A673 (cell line): ENCODE measurements around the gene DNAJC1. TPM values are rescaled to one million over a fixed set of nuclear protein-coding genes. Genes with fewer than 3 reads are reported as not detected.

Source experiments
- BruUV-seq: library from RNA; stranded (reverse); fragments of 400-500 nt; replicated peaks from 2 replicates; lab custom pipeline; 2021; lab: Mats Ljungman, UMichigan
- CTCF ChIA-PET: fragments of 300-600 bp; sonication (Branson Sonifier 250); formaldehyde crosslinking; loops from one replicate; lab custom pipeline; 2022; ENCODE audit warnings: antibody characterized with exemption; lab: Charles Lee
- POLR2A ChIA-PET: fragments of 300-600 bp; sonication (Branson Sonifier 250); formaldehyde crosslinking; loops from one replicate; lab custom pipeline; 2022; ENCODE audit warnings: antibody characterized with exemption; ENCODE audit not compliant: low non-redundant PET; lab: Charles Lee
- DNase-seq: peaks from one replicate; pipeline ENCODE4 v3.0.0-alpha.2; 2015; ENCODE audit warnings: low spot score
- H3K27ac ChIP-seq: fragments of 200-600 bp; sonication (generic); 2 replicates; pipeline ENCODE4 v1.5.1; 2016; ENCODE audit warnings: mixed run types, low read depth, mild to moderate bottlenecking, mixed read lengths, antibody characterized with exemption, low read length; ENCODE audit not compliant: poor library complexity, severe bottlenecking
- H3K27me3 ChIP-seq: fragments of 200-600 bp; sonication (generic); replicated peaks from 2 replicates; pipeline ENCODE4 v1.6.1; 2017; ENCODE audit warnings: mixed run types, low read depth, mild to moderate bottlenecking, mixed read lengths, antibody characterized with exemption, low read length; ENCODE audit not compliant: insufficient read depth, poor library complexity
- H3K36me3 ChIP-seq: fragments of 200-600 bp; sonication (generic); 2 replicates; pipeline ENCODE4 v1.6.1; 2016; ENCODE audit warnings: mixed run types, mild to moderate bottlenecking, mixed read lengths, antibody characterized with exemption, low read length; ENCODE audit not compliant: insufficient read depth, poor library complexity, severe bottlenecking
- H3K4me1 ChIP-seq: fragments of 200-600 bp; sonication (generic); 2 replicates; pipeline ENCODE4 v1.6.1; 2017; ENCODE audit warnings: mixed run types, mild to moderate bottlenecking, mixed read lengths, antibody characterized with exemption, low read length; ENCODE audit not compliant: insufficient read depth, poor library complexity, severe bottlenecking
- H3K4me3 ChIP-seq: fragments of 200-600 bp; sonication (generic); 2 replicates; pipeline ENCODE4 v1.5.1; 2016; ENCODE audit warnings: low read depth, mixed run types, mild to moderate bottlenecking, mixed read lengths, low read length; ENCODE audit not compliant: poor library complexity, severe bottlenecking
- H3K9me3 ChIP-seq: fragments of 200-600 bp; sonication (generic); 2 replicates; pipeline ENCODE4 v1.6.1; 2016; ENCODE audit warnings: mixed run types, low read depth, mild to moderate bottlenecking, mixed read lengths, antibody characterized with exemption, low read length; ENCODE audit not compliant: poor library complexity, severe bottlenecking
- CTCF ChIP-seq: fragments of 300-800, 200-600 bp; sonication (generic); conservative IDR thresholded peaks from 2 replicates; pipeline ENCODE4 v1.5.1; 2017; ENCODE audit warnings: low read depth, mild to moderate bottlenecking, antibody characterized with exemption, low read length, moderate library complexity, mixed read lengths
- EZH2 ChIP-seq: fragments of 200-600 bp; sonication (generic); IDR thresholded peaks from 2 replicates; pipeline ENCODE4 v1.6.1; 2017; ENCODE audit warnings: borderline replicate concordance, low read depth, mild to moderate bottlenecking, mixed read lengths, antibody characterized with exemption, low read length; ENCODE audit not compliant: poor library complexity, severe bottlenecking
- intact Hi-C: fragments of 100-400 bp; cut with micrococcal nuclease; formaldehyde crosslinking; loops from one replicate; pipeline ENCODE4 v1.10.0; 2022; ENCODE audit not compliant: unreplicated experiment
- total RNA-seq: library from RNA; stranded (reverse); gene quantifications from 2 replicates; pipeline ENCODE4 v1.2.3, GENCODE V29; 2021

The DNAJC1 gene
- total RNA-seq, 1 experiment from 2014 or later = 21.2 TPM

GRCh38 chr10:21757185-21757901 lies 246.2 kb downstream of the DNAJC1 start:
- no peak for DNase-seq
- ChIA-PET POLR2A (no interaction called here), CTCF (no interaction called here)
- TF ChIP-seq CTCF = no peak
- no TSS peak for BruUV-seq
- H3K27ac ChIP-seq = no peak overlapping the region
- H3K27me3 ChIP-seq = no peaks in the 10 kb centered on the region
- H3K36me3 ChIP-seq = no peaks in the 10 kb centered on the region
- H3K4me3 ChIP-seq = no peak overlapping the region
- H3K4me1 ChIP-seq = no peaks in the 10 kb centered on the region
- intact Hi-C loops = no loop called here
- H3K9me3 ChIP-seq = no peaks in the 10 kb centered on the region

- no peaks in the 10 kb centered on the region for H3K4me1 ChIP-seq
- no peaks in the 10 kb centered on the region for H3K9me3 ChIP-seq
- CTCF ChIA-PET = no interaction called here
- no peak overlapping the region for H3K27ac ChIP-seq
- no peaks in the 10 kb centered on the region for H3K27me3 ChIP-seq
- BruUV-seq = no TSS peak
- no peaks in the 10 kb centered on the region for H3K36me3 ChIP-seq
- intact Hi-C loops = no loop called here
- DNase-seq = no peak
- TF ChIP-seq EZH2 (no peak), CTCF (no peak)
- POLR2A ChIA-PET = no interaction called here
- no peak overlapping the region for H3K4me3 ChIP-seq
Observed at GRCh38 chr10:21756707-21757106, 246.8 kb downstream of the DNAJC1 start.

- Histone ChIP-seq H3K36me3 (no peaks in the 10 kb centered on the region), H3K9me3 (no peaks in the 10 kb centered on the region), H3K4me3 (no peak overlapping the region), H3K27me3 (no peaks in the 10 kb centered on the region), H3K27ac (no peak overlapping the region), H3K4me1 (no peaks in the 10 kb centered on the region)
- intact Hi-C loops = no loop called here
- DNase-seq = no peak
- no peak for TF ChIP-seq CTCF
- TF ChIP-seq EZH2 = no peak
- no TSS peak for BruUV-seq
- POLR2A ChIA-PET = no interaction called here
- CTCF ChIA-PET = no interaction called here
Observed at GRCh38 chr10:21754410-21755011, 249.0 kb downstream of the DNAJC1 start.
